RWPE1 (cell line): ENCODE results near the gene TBC1D13.
A peak's percentile ranks its signal among the peaks of the same experiment; 100 is the strongest.

ENCODE experiments used
- CTCF ChIA-PET: fragments of 350-600 bp; sonication (Branson Sonifier 250); formaldehyde crosslinking; extraction: SDS; loops from one replicate; lab custom pipeline; 2021; lab: Yijun Ruan, JAX
- POLR2A ChIA-PET: fragments of 400-600 bp; formaldehyde crosslinking; extraction: SDS; loops from one replicate; lab custom pipeline; 2020; ENCODE audit warnings: antibody characterized with exemption; ENCODE audit not compliant: low non-redundant PET; lab: Yijun Ruan, JAX
- DNase-seq: peaks from one replicate; pipeline ENCODE4 v3.0.0; 2012; ENCODE audit warnings: low spot score
- H3K27ac ChIP-seq: fragments of 450-650 bp; 2 replicates; pipeline ENCODE4 v1.5.1; 2017
- CTCF ChIP-seq: fragments of 450-650 bp; conservative IDR thresholded peaks from 2 replicates; pipeline ENCODE4 v1.5.1; 2017; ENCODE audit warnings: low read depth, mild to moderate bottlenecking

The TBC1D13 gene

GRCh38 chr9:128786681-128787601 lies at the start of gene TBC1D13:
Gene TBC1D13 (plus strand): TSS chr9:128787253. CDS start chr9:128787354, 101 bp downstream.
- peak; percentile 99 for DNase-seq
- ChIA-PET CTCF (interaction anchor here (0.6 to 0.7 kb wide), 4 partner anchors 19 to 88 kb away, joined by 3 to 5 read pairs (median 4); no protein-coding TSS in a partner anchor), POLR2A (no interaction called here)
- TF ChIP-seq CTCF, result no peak
- H3K27ac ChIP-seq, result peak within 1 kb of the TSS; percentile 83

GRCh38 chr9:128742401-128742800 lies 44.7 kb upstream of the TBC1D13 start:
- no peak for TF ChIP-seq CTCF
- H3K27ac ChIP-seq, result peak overlapping the region; percentile 2; the same call in 1 of the 2 replicates
- CTCF ChIA-PET, result no interaction called here
- no peak for DNase-seq
- POLR2A ChIA-PET, result no interaction called here

GRCh38 chr9:128743421-128743820 lies 43.6 kb upstream of the TBC1D13 start:
- H3K27ac ChIP-seq, result no peak overlapping the region
- no peak for DNase-seq
- no peak for TF ChIP-seq CTCF
- CTCF ChIA-PET, result interaction anchor here (0.6 kb wide), 1 partner anchor 286 kb away, joined by 4 read pairs; no protein-coding TSS in a partner anchor
- POLR2A ChIA-PET, result no interaction called here

- no peak overlapping the region; the same call in 1 of the 2 replicates for H3K27ac ChIP-seq
- ChIA-PET POLR2A (no interaction called here), CTCF (interaction anchor here (1.6 kb wide), 1 partner anchor 14 kb away, joined by 8 read pairs; no protein-coding TSS in a partner anchor)
- no peak for TF ChIP-seq CTCF
- DNase-seq, result no peak
Measured at GRCh38 chr9:128747241-128747640, 39.8 kb upstream of the TBC1D13 start.

GRCh38 chr9:128750926-128751595 lies 36.0 kb upstream of the TBC1D13 start:
- peak overlapping the region; percentile 8 for H3K27ac ChIP-seq
- ChIA-PET CTCF (interaction anchor here (0.5 kb wide), 1 partner anchor 49 kb away, joined by 5 read pairs; the partner anchor contains the start of gene PKN3), POLR2A (no interaction called here)
- no peak for TF ChIP-seq CTCF
- DNase-seq, result no peak

GRCh38 chr9:128753627-128754026 lies 33.4 kb upstream of the TBC1D13 start:
- CTCF ChIA-PET, result interaction anchor here (0.5 kb wide), 1 partner anchor 105 kb away, joined by 3 read pairs; no protein-coding TSS in a partner anchor
- POLR2A ChIA-PET, result interaction anchor here (0.6 kb wide), 1 partner anchor 12 kb away, joined by 5 read pairs; no protein-coding TSS in a partner anchor

More at GRCh38 chr9:128753627-128754026, 33.4 kb upstream of the TBC1D13 start:
- DNase-seq, result no peak
- H3K27ac ChIP-seq, result no peak overlapping the region
- TF ChIP-seq CTCF, result no peak
